HepG2 (cell line): ENCODE results near the gene SFXN5. TPM values are rescaled to one million over a fixed set of nuclear protein-coding genes. Genes with fewer than 3 reads are reported as not detected.
A peak's percentile ranks its signal among the peaks of the same experiment; 100 is the strongest.

Experiments
- EP300 ChIP-seq, 3 experiments: sonication (generic) in 1 of 3; formaldehyde crosslinking in 1 of 3; IDR thresholded peaks; 2 replicates each; pipeline versions ENCODE4 v1.5.1 to v1.6.1; 2011 to 2020; ENCODE audit warnings: low read depth in 2 of 3, low read length in 2 of 3, borderline replicate concordance in 1 of 3, improper control_type of control experiment in 1 of 3, mild to moderate bottlenecking in 1 of 3, missing genetic modification reagents in 1 of 3, moderate library complexity in 1 of 3
- FOXK1 ChIP-seq: sonication (generic); formaldehyde crosslinking; IDR thresholded peaks from 2 replicates; pipeline ENCODE4 v1.4.0; 2020; ENCODE audit warnings: low read depth, missing genetic modification reagents, borderline replicate concordance
- FOXK2 ChIP-seq: fragments of 450-650 bp; IDR thresholded peaks from 2 replicates; pipeline ENCODE4 v1.6.1; 2016
- HMG20A ChIP-seq: IDR thresholded peaks from 2 replicates; pipeline ENCODE4 v1.6.1; 2016; ENCODE audit warnings: borderline replicate concordance
- IKZF4 ChIP-seq: sonication (generic); formaldehyde crosslinking; IDR thresholded peaks from 2 replicates; pipeline ENCODE4 v1.5.1; 2020; ENCODE audit warnings: borderline replicate concordance, mild to moderate bottlenecking, low read depth, missing genetic modification reagents; ENCODE audit errors: not compliant biosample characterization
- ISL2 ChIP-seq: sonication (generic); formaldehyde crosslinking; IDR thresholded peaks from 2 replicates; pipeline ENCODE4 v1.5.0; 2020; ENCODE audit warnings: missing genetic modification reagents
- KLF6 ChIP-seq: IDR thresholded peaks from 2 replicates; pipeline ENCODE4 v1.8.0; 2016; ENCODE audit warnings: missing biosample characterization, missing genetic modification reagents
- KMT2A ChIP-seq: sonication (generic); formaldehyde crosslinking; IDR thresholded peaks from 2 replicates; pipeline ENCODE4 v1.4.0; 2020; ENCODE audit warnings: missing genetic modification reagents
- MAFF ChIP-seq: IDR thresholded peaks from 2 replicates; pipeline ENCODE4 v1.6.1; 2011; ENCODE audit warnings: low read depth, low read length, improper control_type of control experiment
- MEF2D ChIP-seq: sonication (generic); formaldehyde crosslinking; IDR thresholded peaks from 2 replicates; pipeline ENCODE4 v1.5.1; 2020; ENCODE audit warnings: mild to moderate bottlenecking, missing genetic modification reagents
- NCOR1 ChIP-seq: fragments of 200-600 bp; sonication (generic); IDR thresholded peaks from 2 replicates; pipeline ENCODE4 v1.7.0; 2017; ENCODE audit warnings: antibody characterized with exemption, low read length, borderline replicate concordance
- NR2C2 ChIP-seq: sonication (generic); formaldehyde crosslinking; IDR thresholded peaks from 2 replicates; pipeline ENCODE4 v1.4.0; 2020; ENCODE audit warnings: missing genetic modification reagents, mild to moderate bottlenecking, moderate library complexity, borderline replicate concordance
- RBAK ChIP-seq: sonication (generic); formaldehyde crosslinking; IDR thresholded peaks from 2 replicates; pipeline ENCODE4 v1.5.1; 2020; ENCODE audit warnings: mild to moderate bottlenecking, missing genetic modification reagents
- REL ChIP-seq: sonication (generic); formaldehyde crosslinking; conservative IDR thresholded peaks from 2 replicates; pipeline ENCODE4 v1.8.0; 2022; ENCODE audit warnings: mild to moderate bottlenecking, missing genetic modification reagents, moderate library complexity
- SIX4 ChIP-seq: sonication (generic); formaldehyde crosslinking; IDR thresholded peaks from 2 replicates; pipeline ENCODE4 v1.4.0; 2020; ENCODE audit warnings: missing genetic modification reagents
- ZFP36L1 ChIP-seq: sonication (generic); formaldehyde crosslinking; IDR thresholded peaks from 2 replicates; pipeline ENCODE4 v1.8.0; 2022; ENCODE audit warnings: mild to moderate bottlenecking, missing genetic modification reagents, moderate library complexity
- ZNF143 ChIP-seq: sonication (generic); formaldehyde crosslinking; IDR thresholded peaks from 2 replicates; pipeline ENCODE4 v1.4.0; 2020; ENCODE audit warnings: missing genetic modification reagents
- ZNF724P ChIP-seq: sonication (generic); formaldehyde crosslinking; IDR thresholded peaks from 2 replicates; pipeline ENCODE4 v1.8.0; 2022; ENCODE audit warnings: missing genetic modification reagents, borderline replicate concordance
- ZSCAN30 ChIP-seq: sonication (generic); formaldehyde crosslinking; IDR thresholded peaks from 2 replicates; pipeline ENCODE4 v1.5.0; 2020; ENCODE audit warnings: mild to moderate bottlenecking, missing genetic modification reagents
- polyA plus RNA-seq, 8 experiments: library from polyadenylated mRNA; depleted of rRNA in 3 of 8; stranded (reverse) in 7 of 8; unstranded in 1 of 8; fragments of >200 nt; fragmentation: Illumina TruSeq in 4 of 8; extraction: Trizol in 4 of 8; gene quantifications; 2 replicates each; pipeline versions ENCODE4 v1.2.1 to v1.2.3, GENCODE V29; 2011 to 2016; ENCODE audit warnings: low read depth in 4 of 8, missing spikeins in 1 of 8, mixed read lengths in 1 of 8; ENCODE audit not compliant: insufficient read depth in 1 of 8
- total RNA-seq, 5 experiments: library from RNA; depleted of rRNA; stranded (reverse); fragments of >200 nt; fragmentation: Illumina TruSeq; extraction: Trizol; gene quantifications; 2 replicates each; pipeline ENCODE4 v1.2.3, GENCODE V29; 2016; ENCODE audit warnings: low read depth in 1 of 5
- TF ChIP-seq, protein P1 (sequence below): sonication (generic); formaldehyde crosslinking; IDR thresholded peaks from 2 replicates; pipeline ENCODE4 v1.5.1; 2020; ENCODE audit warnings: missing genetic modification reagents, mild to moderate bottlenecking, borderline replicate concordance
- TF ChIP-seq, protein P2 (sequence below): sonication (generic); formaldehyde crosslinking; IDR thresholded peaks from 2 replicates; pipeline ENCODE4 v1.8.0; 2022; ENCODE audit warnings: missing genetic modification reagents, mild to moderate bottlenecking, inconsistent platforms, borderline replicate concordance
- TF ChIP-seq, protein P3 (sequence below): sonication (generic); formaldehyde crosslinking; IDR thresholded peaks from 2 replicates; pipeline ENCODE4 v1.8.0; 2022; ENCODE audit warnings: missing genetic modification reagents, mild to moderate bottlenecking, borderline replicate concordance
- TF ChIP-seq, protein P4 (sequence below): sonication (generic); formaldehyde crosslinking; IDR thresholded peaks from 2 replicates; pipeline ENCODE4 v1.5.1; 2020; ENCODE audit warnings: mild to moderate bottlenecking, missing genetic modification reagents, moderate library complexity

SFXN5 gene
- total and polyA plus RNA-seq, 2 of the 13 experiments (the other 11 are each of a cell fraction or from before 2014, with no cell fraction given): 34.9 to 37.4 TPM

DNA sequence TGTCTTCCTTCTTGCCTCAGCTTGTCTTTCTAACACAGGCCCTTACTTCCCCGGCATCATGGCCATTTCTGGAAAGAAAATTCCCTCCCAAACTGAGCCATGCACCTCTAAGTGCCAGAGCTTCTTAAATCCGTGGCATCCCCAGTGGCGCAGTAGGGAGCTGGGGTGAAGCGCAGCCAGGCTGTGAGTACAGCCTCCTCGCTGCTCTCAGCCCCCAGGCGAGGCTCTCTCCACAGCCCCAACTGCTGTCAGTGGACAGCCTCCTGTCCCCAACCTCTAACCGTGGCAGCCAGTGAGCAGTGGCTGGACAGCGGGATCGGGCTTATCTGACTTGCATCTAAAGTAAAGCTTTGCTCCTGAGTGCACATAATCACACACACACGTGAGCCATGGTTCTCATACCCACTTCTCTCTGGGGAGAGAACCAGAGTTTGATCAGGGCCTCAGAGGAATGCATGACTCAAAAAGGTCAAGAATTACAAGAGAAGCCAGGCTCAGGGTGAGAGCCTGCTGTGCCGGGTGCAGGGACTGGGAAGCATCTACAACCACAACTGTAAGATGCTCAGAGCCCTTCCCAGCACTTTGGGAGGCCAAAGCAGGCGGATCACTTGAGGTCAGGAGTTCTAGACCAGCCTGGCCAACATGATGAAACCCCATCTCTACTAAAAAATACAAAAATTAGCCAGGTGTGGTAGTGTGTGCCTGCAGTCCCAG lies 50.7 kb downstream of the SFXN5 start (continued):
- TF ChIP-seq, protein P1, sequence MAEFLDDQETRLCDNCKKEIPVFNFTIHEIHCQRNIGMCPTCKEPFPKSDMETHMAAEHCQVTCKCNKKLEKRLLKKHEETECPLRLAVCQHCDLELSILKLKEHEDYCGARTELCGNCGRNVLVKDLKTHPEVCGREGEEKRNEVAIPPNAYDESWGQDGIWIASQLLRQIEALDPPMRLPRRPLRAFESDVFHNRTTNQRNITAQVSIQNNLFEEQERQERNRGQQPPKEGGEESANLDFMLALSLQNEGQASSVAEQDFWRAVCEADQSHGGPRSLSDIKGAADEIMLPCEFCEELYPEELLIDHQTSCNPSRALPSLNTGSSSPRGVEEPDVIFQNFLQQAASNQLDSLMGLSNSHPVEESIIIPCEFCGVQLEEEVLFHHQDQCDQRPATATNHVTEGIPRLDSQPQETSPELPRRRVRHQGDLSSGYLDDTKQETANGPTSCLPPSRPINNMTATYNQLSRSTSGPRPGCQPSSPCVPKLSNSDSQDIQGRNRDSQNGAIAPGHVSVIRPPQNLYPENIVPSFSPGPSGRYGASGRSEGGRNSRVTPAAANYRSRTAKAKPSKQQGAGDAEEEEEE (CRISPR knock-in tag): no peak
- TF ChIP-seq KLF6 (peak; percentile 58; the same call in 1 of the 2 replicates), IKZF4 (CRISPR knock-in tag) (no peak), KMT2A (CRISPR knock-in tag) (no peak; the same call in 1 of the 2 replicates), ZFP36L1 (CRISPR knock-in tag) (peak; percentile 88; the same call in 1 of the 2 replicates), RBAK (no peak), NR2C2 (CRISPR knock-in tag) (peak; percentile 80; the same call in 1 of the 2 replicates), EP300 (IDR thresholded peaks at IDR 0.05; ENCODE audit: low read depth in 2 of 2, low read length in 2 of 2) (peak in 1 of 2 experiments; percentile 79; a peak in 2 of 4 replicates), EP300 (CRISPR knock-in tag; IDR thresholded peaks at IDR 0.05; ENCODE audit: borderline replicate concordance) (peak; percentile 75; the same call in 1 of the 2 replicates), ZNF143 (CRISPR knock-in tag) (0 out of 2 replicates have a peak, but pooled peaks have one; percentile 11), NCOR1 (peak; percentile 49; the same call in 1 of the 2 replicates), FOXK2 (no peak), ZNF724P (CRISPR knock-in tag) (no peak), MEF2D (CRISPR knock-in tag) (peak; percentile 90), FOXK1 (CRISPR knock-in tag) (peak; percentile 49), ZSCAN30 (CRISPR knock-in tag) (no peak), MAFF (no peak), ISL2 (CRISPR knock-in tag) (no peak), HMG20A (peak; percentile 94), REL (CRISPR knock-in tag) (no peak), SIX4 (peak; percentile 51; the same call in 1 of the 2 replicates)
- TF ChIP-seq, protein P2, sequence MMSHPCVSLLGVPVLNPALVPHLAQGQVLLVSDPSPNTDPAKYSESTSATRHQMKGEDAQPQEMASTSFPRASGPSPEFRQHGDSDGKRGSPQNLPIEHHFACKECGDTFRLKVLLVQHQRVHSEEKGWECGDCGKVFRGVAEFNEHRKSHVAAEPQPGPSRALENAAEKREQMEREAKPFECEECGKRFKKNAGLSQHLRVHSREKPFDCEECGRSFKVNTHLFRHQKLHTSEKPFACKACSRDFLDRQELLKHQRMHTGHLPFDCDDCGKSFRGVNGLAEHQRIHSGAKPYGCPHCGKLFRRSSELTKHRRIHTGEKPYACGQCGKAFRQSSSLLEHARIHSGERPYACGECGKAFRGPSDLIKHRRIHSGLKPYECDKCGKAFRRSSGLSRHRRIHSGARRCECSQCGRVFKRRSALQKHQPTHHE: no peak
- TF ChIP-seq, protein P3, sequence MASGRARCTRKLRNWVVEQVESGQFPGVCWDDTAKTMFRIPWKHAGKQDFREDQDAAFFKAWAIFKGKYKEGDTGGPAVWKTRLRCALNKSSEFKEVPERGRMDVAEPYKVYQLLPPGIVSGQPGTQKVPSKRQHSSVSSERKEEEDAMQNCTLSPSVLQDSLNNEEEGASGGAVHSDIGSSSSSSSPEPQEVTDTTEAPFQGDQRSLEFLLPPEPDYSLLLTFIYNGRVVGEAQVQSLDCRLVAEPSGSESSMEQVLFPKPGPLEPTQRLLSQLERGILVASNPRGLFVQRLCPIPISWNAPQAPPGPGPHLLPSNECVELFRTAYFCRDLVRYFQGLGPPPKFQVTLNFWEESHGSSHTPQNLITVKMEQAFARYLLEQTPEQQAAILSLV (CRISPR knock-in tag): no peak
- TF ChIP-seq, protein P4, sequence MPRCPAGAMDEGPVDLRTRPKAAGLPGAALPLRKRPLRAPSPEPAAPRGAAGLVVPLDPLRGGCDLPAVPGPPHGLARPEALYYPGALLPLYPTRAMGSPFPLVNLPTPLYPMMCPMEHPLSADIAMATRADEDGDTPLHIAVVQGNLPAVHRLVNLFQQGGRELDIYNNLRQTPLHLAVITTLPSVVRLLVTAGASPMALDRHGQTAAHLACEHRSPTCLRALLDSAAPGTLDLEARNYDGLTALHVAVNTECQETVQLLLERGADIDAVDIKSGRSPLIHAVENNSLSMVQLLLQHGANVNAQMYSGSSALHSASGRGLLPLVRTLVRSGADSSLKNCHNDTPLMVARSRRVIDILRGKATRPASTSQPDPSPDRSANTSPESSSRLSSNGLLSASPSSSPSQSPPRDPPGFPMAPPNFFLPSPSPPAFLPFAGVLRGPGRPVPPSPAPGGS (CRISPR knock-in tag): no peak; the same call in 1 of the 2 replicates
